HepG2 (cell line): ENCODE results near the gene RBCK1. TPM values are rescaled to one million over a fixed set of nuclear protein-coding genes. Genes with fewer than 3 reads are reported as not detected.

ENCODE experiments used
- ATAC-seq: fragments of 200-7000 bp; cut with Tn5 transposase; 3 replicates; pipeline ENCODE4 v1.9.1; 2020; ENCODE audit warnings: mild to moderate bottlenecking, moderate library complexity
- BruUV-seq: library from RNA; stranded (reverse); fragments of 400-500 nt; replicated peaks from 2 replicates; lab custom pipeline; 2021; lab: Mats Ljungman, UMichigan
- CTCF ChIA-PET: fragments of 300-600 bp; formaldehyde crosslinking; extraction: SDS; loops from one replicate; lab custom pipeline; 2021; ENCODE audit warnings: low total read pairs, inconsistent platforms, low intra/inter-chr PET ratio; lab: Yijun Ruan, JAX
- POLR2A ChIA-PET: fragments of 350-600 bp; sonication (Branson Sonifier 250); formaldehyde crosslinking; loops from one replicate; lab custom pipeline; 2020; ENCODE audit warnings: antibody characterized with exemption, inconsistent platforms; lab: Yijun Ruan, JAX
- DNase-seq: peaks from one replicate; pipeline ENCODE4 v3.0.0-alpha.2; 2015; ENCODE audit warnings: low spot score
- FAIRE-seq: peaks from 3 replicates; lab custom pipeline; 2011; peaks lifted over from hg19 to GRCh38; lab: Jason Lieb, UNC
- H2AFZ ChIP-seq: one replicate; pipeline ENCODE4 v1.6.1; 2011; ENCODE audit warnings: low read length, inconsistent platforms
- H3K27ac ChIP-seq: fragments of 300-600 bp; 3 replicates; pipeline ENCODE4 v1.8.0; 2011; ENCODE audit warnings: mixed run types, mild to moderate bottlenecking, mixed read lengths, low read length, inconsistent platforms; ENCODE audit not compliant: insufficient read depth; ENCODE audit errors: extremely low read length
- H3K27me3 ChIP-seq, 2 experiments: fragments of 200-600 bp in 1 of 2; 2 replicates in 1 of 2; 3 replicates in 1 of 2; pipeline versions ENCODE4 v1.6.0 to v1.8.0; 2011; ENCODE audit warnings: low read length in 2 of 2, mild to moderate bottlenecking in 2 of 2, moderate library complexity in 2 of 2, inconsistent platforms in 1 of 2; ENCODE audit not compliant: insufficient read depth in 2 of 2, control insufficient read depth in 1 of 2
- H3K36me3 ChIP-seq, 2 experiments: fragments of 200-600 bp in 1 of 2; replicated peaks in 1 of 2; 2 replicates in 1 of 2; 3 replicates in 1 of 2; pipeline versions ENCODE4 v1.5.1 to v1.8.0; 2011; ENCODE audit warnings: low read length in 2 of 2, inconsistent platforms in 1 of 2; ENCODE audit not compliant: insufficient read depth in 2 of 2, control insufficient read depth in 1 of 2
- H3K4me1 ChIP-seq: 2 replicates; pipeline ENCODE4 v1.5.1; 2012; ENCODE audit warnings: low read length, inconsistent platforms; ENCODE audit not compliant: insufficient read depth
- H3K4me2 ChIP-seq: 2 replicates; pipeline ENCODE4 v1.6.0; 2011; ENCODE audit warnings: low read depth, low read length, inconsistent platforms
- H3K4me3 ChIP-seq, 3 experiments: fragments of 200-600 bp in 1 of 3; sonication (generic), shearing (Covaris generic) in 1 of 3; replicated peaks in 1 of 3; 2 replicates each; pipeline ENCODE4 v1.5.1; 2011 to 2016; ENCODE audit warnings: low read length in 3 of 3, inconsistent platforms in 2 of 3, low read depth in 2 of 3, mild to moderate bottlenecking in 2 of 3, control low read depth in 1 of 3, mixed read lengths in 1 of 3; ENCODE audit not compliant: insufficient read depth in 1 of 3
- H3K79me2 ChIP-seq: one replicate; pipeline ENCODE4 v1.6.1; 2011; ENCODE audit warnings: low read length, inconsistent platforms; ENCODE audit not compliant: insufficient read depth
- H3K9ac ChIP-seq: 2 replicates; pipeline ENCODE4 v1.6.0; 2011; ENCODE audit warnings: mild to moderate bottlenecking, low read depth, low read length, inconsistent platforms; ENCODE audit not compliant: insufficient read depth
- H3K9me3 ChIP-seq: 2 replicates; pipeline ENCODE4 v1.5.1; 2012; ENCODE audit warnings: mild to moderate bottlenecking, low read length
- H4K20me1 ChIP-seq: 2 replicates; pipeline ENCODE4 v1.6.0; 2011; ENCODE audit warnings: inconsistent platforms, mild to moderate bottlenecking, low read length, moderate library complexity; ENCODE audit not compliant: insufficient read depth
- CEBPG ChIP-seq: IDR thresholded peaks from 2 replicates; pipeline ENCODE4 v1.6.1; 2016
- FOXP4 ChIP-seq: sonication (generic); formaldehyde crosslinking; IDR thresholded peaks from 2 replicates; pipeline ENCODE4 v1.4.0; 2020; ENCODE audit warnings: missing genetic modification reagents
- MED1 ChIP-seq: sonication (generic); formaldehyde crosslinking; IDR thresholded peaks from 2 replicates; pipeline ENCODE4 v1.4.0; 2020; ENCODE audit warnings: missing genetic modification reagents
- PAXIP1 ChIP-seq: sonication (generic); formaldehyde crosslinking; conservative IDR thresholded peaks from 2 replicates; pipeline ENCODE4 v1.4.0; 2020; ENCODE audit warnings: mild to moderate bottlenecking, missing genetic modification reagents, moderate library complexity
- POLR2G ChIP-seq: fragments of 200-400 bp; formaldehyde crosslinking; IDR thresholded peaks from 2 replicates; pipeline ENCODE4 v1.6.1; 2018; ENCODE audit warnings: mild to moderate bottlenecking, low read depth, low read length, moderate library complexity
- SOX6 ChIP-seq, 2 experiments: fragments of 450-650 bp in 1 of 2; sonication (generic) in 1 of 2; formaldehyde crosslinking in 1 of 2; IDR thresholded peaks; 2 replicates each; pipeline versions ENCODE4 v1.4.0 to v1.6.1; 2017 to 2020; ENCODE audit warnings: antibody characterized with exemption in 1 of 2, mild to moderate bottlenecking in 1 of 2, missing genetic modification reagents in 1 of 2
- SP5 ChIP-seq: IDR thresholded peaks from 2 replicates; pipeline ENCODE4 v1.6.1; 2016; ENCODE audit warnings: low read depth, borderline replicate concordance
- TRIM24 ChIP-seq: sonication (generic); formaldehyde crosslinking; IDR thresholded peaks from 2 replicates; pipeline ENCODE4 v1.8.0; 2022; ENCODE audit warnings: mild to moderate bottlenecking, missing genetic modification reagents
- ZGPAT ChIP-seq: IDR thresholded peaks from 2 replicates; pipeline ENCODE4 v1.6.1; 2016; ENCODE audit warnings: mild to moderate bottlenecking
- ZMYM3 ChIP-seq: sonication (generic); formaldehyde crosslinking; IDR thresholded peaks from 2 replicates; pipeline ENCODE4 v1.5.1; 2020; ENCODE audit warnings: mild to moderate bottlenecking, missing genetic modification reagents
- ZSCAN5A ChIP-seq: sonication (generic); formaldehyde crosslinking; IDR thresholded peaks from 2 replicates; pipeline ENCODE4 v1.8.0; 2022; ENCODE audit warnings: mild to moderate bottlenecking, missing genetic modification reagents, borderline replicate concordance
- ZUFSP ChIP-seq: sonication (generic); formaldehyde crosslinking; IDR thresholded peaks from 2 replicates; pipeline ENCODE4 v1.9.0; 2021; ENCODE audit warnings: missing genetic modification reagents, mild to moderate bottlenecking, borderline replicate concordance
- whole genome bisulfite sequencing: methylation state at CpG from one replicate; pipeline ENCODE4 v1.1.6; 2017; ENCODE audit warnings: low lambda C conversion rate; 5-methylcytosine and 5-hydroxymethylcytosine counted together
- in situ Hi-C: cut with HindIII; loops from 2 replicates; pipeline ENCODE4 v1.10.0; 2017; ENCODE audit warnings: low pct_unique_long_range_greater_than_20kb; ENCODE audit not compliant: extremely low pct_ligation_motif_present
- intact Hi-C: fragments of 100-400 bp; cut with micrococcal nuclease; formaldehyde crosslinking; loops from one replicate; pipeline ENCODE4 v1.10.0; 2022; ENCODE audit not compliant: unreplicated experiment
- polyA plus RNA-seq, 8 experiments: library from polyadenylated mRNA; depleted of rRNA in 3 of 8; stranded (reverse) in 7 of 8; unstranded in 1 of 8; fragments of >200 nt; fragmentation: Illumina TruSeq in 4 of 8; extraction: Trizol in 4 of 8; gene quantifications; 2 replicates each; pipeline versions ENCODE4 v1.2.1 to v1.2.3, GENCODE V29; 2011 to 2016; ENCODE audit warnings: low read depth in 4 of 8, missing spikeins in 1 of 8, mixed read lengths in 1 of 8; ENCODE audit not compliant: insufficient read depth in 1 of 8
- total RNA-seq, 5 experiments: library from RNA; depleted of rRNA; stranded (reverse); fragments of >200 nt; fragmentation: Illumina TruSeq; extraction: Trizol; gene quantifications; 2 replicates each; pipeline ENCODE4 v1.2.3, GENCODE V29; 2016; ENCODE audit warnings: low read depth in 1 of 5

The RBCK1 gene
- total and polyA plus RNA-seq, 2 of the 13 experiments (the other 11 are each of a cell fraction or from before 2014, with no cell fraction given): 149 to 215 TPM

- ChIA-PET POLR2A (interaction anchor here (0.9 to 1.8 kb wide), 9 partner anchors 9 to 125 kb away, joined by 3 to 7 read pairs (median 4); partner anchors contain the start of genes NRSN2 and TBC1D20), CTCF (no interaction called here)
- TF ChIP-seq FOXP4 (CRISPR knock-in tag): peak; percentile 88
- 0 out of 2 replicates have a peak, but pooled peaks have one; percentile 41 for TF ChIP-seq ZGPAT (CRISPR knock-in tag)
- 0 out of 2 replicates have a peak, but pooled peaks have one; percentile 28 for TF ChIP-seq CEBPG (CRISPR knock-in tag)
- peak; percentile 14; the same call in 1 of the 2 replicates for TF ChIP-seq ZMYM3 (CRISPR knock-in tag)
- peak; percentile 68 for TF ChIP-seq PAXIP1 (CRISPR knock-in tag)
- TF ChIP-seq TRIM24 (CRISPR knock-in tag): 0 out of 2 replicates have a peak, but pooled peaks have one; percentile 37
- 0 out of 2 replicates have a peak, but pooled peaks have one; percentile 52 for TF ChIP-seq ZSCAN5A (CRISPR knock-in tag)
- no peak for TF ChIP-seq SOX6 (IDR thresholded peaks at IDR 0.05)
- peak; percentile 66 for TF ChIP-seq SOX6 (CRISPR knock-in tag; IDR thresholded peaks at IDR 0.05)
- TF ChIP-seq ZUFSP (CRISPR knock-in tag): 0 out of 2 replicates have a peak, but pooled peaks have one; percentile 70
- peak; percentile 69 for TF ChIP-seq MED1 (CRISPR knock-in tag)
- no peak for TF ChIP-seq SP5 (CRISPR knock-in tag)
- TF ChIP-seq POLR2G: 0 out of 2 replicates have a peak, but pooled peaks have one; percentile 19
These were observed 64.2 kb downstream of the RBCK1 start for GRCh38 chr20:472137-472846.

More at GRCh38 chr20:472137-472846, 64.2 kb downstream of the RBCK1 start:
- H3K79me2 ChIP-seq: no peaks in the 10 kb centered on the region
- DNase-seq (peak; percentile 72), FAIRE-seq (no peak), ATAC-seq (peak; percentile 60)
- no peaks in the 10 kb centered on the region; a peak in 1 of 5 replicates for H3K27me3 ChIP-seq
- H3K9ac ChIP-seq: no peak overlapping the region
- in situ Hi-C loops: no loop called here
- H3K4me1 ChIP-seq: peaks cover 43% of the 10 kb centered on the region
- peak overlapping the region; percentile 51 for H3K27ac ChIP-seq
- intact Hi-C loops: no loop called here
- WGBS: 64% methylated on average over 9 of the region's 9 CpGs
- no peaks in the 10 kb centered on the region for H4K20me1 ChIP-seq
- no peak overlapping the region for H3K4me3 ChIP-seq
- no TSS peak for BruUV-seq
- no peak overlapping the region for H2AFZ ChIP-seq
- H3K9me3 ChIP-seq: peaks cover 48% of the 10 kb centered on the region
- H3K36me3 ChIP-seq: peaks cover 1 to 5% of the 10 kb centered on the region in 2 experiments; a peak in 2 of 5 replicates
- H3K4me2 ChIP-seq: no peak overlapping the region
